Cardiac fibroblast (primary cell): ENCODE results near the gene STK17B.

Source experiments
- DNase-seq, 2 donors: peaks; one replicate each; pipeline versions ENCODE4 v3.0.0 to v3.0.0-alpha.2; 2010; ENCODE audit warnings: low read depth in 2 of 2
- H3K4me3 ChIP-seq, 2 donors: replicated peaks in 1 of 2; 1 replicate in 1 of 2; 2 replicates in 1 of 2; pipeline ENCODE4 v1.5.1; 2011; ENCODE audit warnings: low read depth in 2 of 2, low read length in 2 of 2, mild to moderate bottlenecking in 2 of 2, moderate library complexity in 1 of 2
- TF ChIP-seq, protein P1 (sequence below): IDR thresholded peaks from one replicate; pipeline ENCODE4 v1.5.1; 2011; ENCODE audit warnings: low read depth, mild to moderate bottlenecking, low read length, inconsistent platforms

STK17B gene

DNA sequence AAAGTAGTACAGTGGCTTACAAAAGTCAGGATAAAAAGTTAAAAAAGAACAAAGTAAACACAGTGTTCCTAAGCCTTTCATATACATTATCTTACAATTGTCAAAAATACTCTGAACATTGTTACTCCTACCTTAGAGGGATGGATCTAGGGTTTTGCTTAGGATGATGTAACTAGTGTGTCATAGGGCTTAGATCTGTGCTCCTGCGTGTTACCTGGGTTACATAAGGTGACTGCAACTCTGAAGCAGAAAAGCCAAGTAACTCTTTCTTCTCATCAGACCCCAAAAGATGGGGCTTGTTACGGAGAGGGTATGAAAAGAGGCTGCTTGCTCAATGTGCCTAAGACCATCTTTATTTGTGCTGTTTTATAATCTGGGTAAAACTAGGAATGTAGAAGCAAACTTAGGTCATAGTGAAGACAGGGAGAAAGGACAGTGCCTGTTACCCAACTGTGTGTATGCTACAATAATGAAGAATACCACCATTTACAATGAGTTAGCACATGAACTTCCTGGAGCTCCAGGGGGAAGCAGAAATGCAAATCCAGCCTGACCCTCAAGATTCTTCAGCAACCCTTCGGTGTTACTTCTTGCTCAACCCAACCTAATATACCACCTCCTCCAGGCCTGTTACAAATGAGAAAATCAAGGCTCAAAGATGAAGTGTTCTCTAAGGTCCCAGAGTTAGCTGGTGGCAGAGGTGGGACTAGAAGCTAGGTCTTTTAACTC lies 42.0 kb upstream of the STK17B start:
- H3K4me3 ChIP-seq = no peak overlapping the region
- TF ChIP-seq, protein P1, sequence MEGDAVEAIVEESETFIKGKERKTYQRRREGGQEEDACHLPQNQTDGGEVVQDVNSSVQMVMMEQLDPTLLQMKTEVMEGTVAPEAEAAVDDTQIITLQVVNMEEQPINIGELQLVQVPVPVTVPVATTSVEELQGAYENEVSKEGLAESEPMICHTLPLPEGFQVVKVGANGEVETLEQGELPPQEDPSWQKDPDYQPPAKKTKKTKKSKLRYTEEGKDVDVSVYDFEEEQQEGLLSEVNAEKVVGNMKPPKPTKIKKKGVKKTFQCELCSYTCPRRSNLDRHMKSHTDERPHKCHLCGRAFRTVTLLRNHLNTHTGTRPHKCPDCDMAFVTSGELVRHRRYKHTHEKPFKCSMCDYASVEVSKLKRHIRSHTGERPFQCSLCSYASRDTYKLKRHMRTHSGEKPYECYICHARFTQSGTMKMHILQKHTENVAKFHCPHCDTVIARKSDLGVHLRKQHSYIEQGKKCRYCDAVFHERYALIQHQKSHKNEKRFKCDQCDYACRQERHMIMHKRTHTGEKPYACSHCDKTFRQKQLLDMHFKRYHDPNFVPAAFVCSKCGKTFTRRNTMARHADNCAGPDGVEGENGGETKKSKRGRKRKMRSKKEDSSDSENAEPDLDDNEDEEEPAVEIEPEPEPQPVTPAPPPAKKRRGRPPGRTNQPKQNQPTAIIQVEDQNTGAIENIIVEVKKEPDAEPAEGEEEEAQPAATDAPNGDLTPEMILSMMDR = no peak
- DNase-seq = no peak

DNA sequence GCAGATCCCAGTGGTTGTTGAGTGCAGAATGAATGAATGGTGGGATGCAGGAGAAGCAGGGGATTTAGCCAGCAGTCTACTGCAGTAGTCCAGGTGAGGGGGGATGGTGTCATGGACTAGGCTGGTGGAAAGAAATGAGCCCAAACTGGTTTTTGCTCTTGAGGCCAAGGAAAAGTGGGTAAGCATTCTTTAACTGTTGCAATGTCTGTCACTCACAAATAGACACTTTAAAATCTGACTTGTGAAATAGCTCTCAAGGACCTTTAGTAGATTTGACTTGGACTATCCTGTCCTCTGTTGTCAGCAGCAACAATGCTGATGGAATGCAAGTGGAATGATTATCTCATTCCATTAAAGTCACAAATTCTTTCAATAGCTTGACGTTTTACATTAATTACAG lies 37.5 kb upstream of the STK17B start:
- no peak overlapping the region for H3K4me3 ChIP-seq
- TF ChIP-seq, protein P1 = no peak
- DNase-seq = no peak

DNA sequence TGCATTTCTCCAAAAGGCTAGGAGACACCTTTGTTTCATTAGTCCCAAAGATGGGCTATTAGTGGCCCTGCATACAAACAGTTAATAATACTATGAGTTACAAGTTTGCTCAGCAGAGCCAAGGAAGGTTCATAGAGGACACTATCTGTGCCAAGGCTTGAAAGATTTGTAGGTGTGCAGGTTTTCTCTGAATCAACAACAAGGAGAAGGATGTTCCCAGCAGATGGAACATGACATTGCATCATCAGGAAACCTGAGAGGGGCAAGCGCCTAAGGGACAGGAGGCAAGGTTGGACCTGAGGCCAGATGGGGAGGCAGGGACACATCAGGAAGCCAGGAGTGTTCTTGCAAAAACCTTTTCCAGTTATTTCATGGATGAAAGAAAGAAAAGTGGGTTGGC lies 35.4 kb upstream of the STK17B start:
- no peak for DNase-seq
- TF ChIP-seq, protein P1 = no peak
- H3K4me3 ChIP-seq = no peak overlapping the region

DNA sequence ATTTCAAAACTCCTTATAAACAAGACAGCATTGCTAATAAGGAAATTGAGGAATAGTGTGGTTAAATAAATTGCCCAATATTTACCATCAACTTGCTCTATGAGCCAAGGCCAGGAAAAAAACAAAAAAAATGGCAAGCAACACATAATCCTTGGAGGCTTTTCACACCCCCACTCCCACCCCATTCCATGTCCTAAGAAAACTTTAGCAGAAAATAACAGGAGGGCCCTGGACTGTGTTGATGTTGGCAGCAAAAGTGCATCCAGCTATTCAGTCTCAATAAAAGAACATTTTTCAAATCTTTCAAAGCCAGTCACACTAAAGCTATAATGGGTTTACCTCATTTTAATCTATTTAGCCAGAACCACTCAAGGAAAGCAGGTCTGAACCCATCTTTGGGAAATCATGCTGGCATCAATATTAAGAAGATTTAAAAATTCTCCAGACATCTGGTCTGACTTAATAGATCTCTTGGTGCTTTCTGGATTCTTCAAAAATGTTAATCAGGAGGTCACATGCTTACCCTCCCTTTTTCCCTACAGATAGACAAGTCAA lies 34.6 kb upstream of the STK17B start:
- H3K4me3 ChIP-seq = no peak overlapping the region
- TF ChIP-seq, protein P1 = no peak
- peak; percentile 63 to 87 for DNase-seq

DNA sequence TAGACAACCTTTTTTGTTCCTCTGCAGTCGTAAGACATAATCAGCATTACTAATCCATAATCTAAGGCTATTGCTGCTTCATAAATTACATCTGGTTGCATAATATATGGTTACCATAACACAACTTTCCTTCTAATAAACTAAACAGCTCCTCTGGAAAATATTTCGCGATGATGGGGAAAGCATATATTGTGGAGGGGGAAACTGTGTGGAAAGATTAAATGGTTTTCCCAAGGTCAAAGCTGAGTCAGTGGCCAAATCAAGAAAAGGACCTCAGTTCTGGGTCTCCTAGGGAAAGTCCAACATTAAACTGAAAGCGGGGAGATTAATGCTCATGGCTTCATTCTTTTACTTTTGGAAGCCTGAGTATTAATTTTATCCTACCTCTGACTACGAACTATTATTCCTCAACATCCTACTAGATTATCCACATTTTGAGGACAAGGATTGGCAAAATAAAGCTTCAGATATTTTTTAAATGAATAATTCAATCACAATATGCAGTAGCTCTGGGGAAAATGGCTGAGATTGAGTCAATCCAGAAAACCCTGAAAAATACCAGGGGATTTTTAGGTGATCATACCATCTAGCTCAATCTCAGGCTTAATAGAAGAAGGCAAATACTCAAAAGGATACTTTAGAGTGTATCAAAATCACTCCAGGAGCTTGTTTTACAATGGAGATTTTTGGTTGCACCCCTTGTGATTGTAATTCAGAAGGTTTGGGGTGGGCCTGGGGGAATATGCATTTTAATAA lies 33.8 kb upstream of the STK17B start:
- DNase-seq = peak in 1 of 2 donors; percentile 19
- H3K4me3 ChIP-seq = no peak overlapping the region
- TF ChIP-seq, protein P1 = no peak

DNA sequence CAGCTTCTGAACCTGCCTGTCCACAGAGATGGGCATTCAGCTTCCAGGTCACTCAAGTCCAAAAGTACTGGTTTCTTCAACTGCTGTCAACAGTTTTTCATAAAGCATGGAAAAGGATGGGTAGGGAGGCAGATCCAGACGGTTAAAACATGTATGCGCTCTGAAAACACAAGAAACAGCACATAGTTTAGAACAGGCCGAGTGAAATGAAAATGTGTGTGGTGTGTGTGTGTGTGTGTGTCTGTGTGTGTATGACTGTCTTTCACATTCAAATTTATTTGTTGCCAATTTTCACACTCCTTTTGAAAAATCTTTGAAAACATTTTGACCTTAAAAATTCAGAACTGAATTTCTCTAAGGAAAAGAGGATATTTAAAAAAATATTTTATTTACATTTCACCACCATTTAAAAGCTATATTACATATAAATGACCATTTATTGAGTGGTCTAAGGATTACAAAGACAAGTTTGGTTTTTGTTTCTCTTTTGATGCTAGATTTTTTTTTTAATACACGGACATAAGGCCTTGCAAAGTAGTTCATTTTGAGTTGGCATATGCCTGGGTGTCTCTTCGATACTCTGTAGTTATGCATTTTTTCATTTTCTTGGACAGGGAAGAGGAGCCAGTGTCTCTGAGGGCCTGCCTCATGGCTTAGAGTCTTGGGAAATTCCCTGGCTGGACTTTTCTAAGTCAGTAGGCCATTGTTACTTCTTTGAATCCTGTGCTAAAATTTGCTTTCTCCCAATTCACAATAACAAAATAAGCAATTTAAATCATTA lies 30.0 kb upstream of the STK17B start:
- peak; percentile 15 to 44 for DNase-seq
- TF ChIP-seq, protein P1 = no peak
- no peak overlapping the region for H3K4me3 ChIP-seq
